HEK293T (cell line): ENCODE results near the gene CDH4.

Experiments used
- ARNT ChIP-seq: fragments of 450-650 bp; IDR thresholded peaks from 2 replicates; pipeline ENCODE4 v1.6.1; 2017; ENCODE audit warnings: mild to moderate bottlenecking
- BHLHE40 ChIP-seq: fragments of 450-650 bp; IDR thresholded peaks from 2 replicates; pipeline ENCODE4 v1.6.1; 2016; ENCODE audit warnings: mild to moderate bottlenecking, moderate library complexity, borderline replicate concordance
- FOXK2 ChIP-seq: fragments of 450-650 bp; IDR thresholded peaks from 2 replicates; pipeline ENCODE4 v1.6.1; 2016; ENCODE audit warnings: mild to moderate bottlenecking
- FOXM1 ChIP-seq: fragments of 450-650 bp; IDR thresholded peaks from 2 replicates; pipeline ENCODE4 v1.6.1; 2017; ENCODE audit warnings: mild to moderate bottlenecking, borderline replicate concordance
- NFRKB ChIP-seq: fragments of 450-650 bp; IDR thresholded peaks from 2 replicates; pipeline ENCODE4 v1.6.1; 2016; ENCODE audit warnings: mild to moderate bottlenecking, moderate library complexity
- SP1 ChIP-seq: fragments of 450-650 bp; IDR thresholded peaks from 2 replicates; pipeline ENCODE4 v1.6.1; 2017
- SUZ12 ChIP-seq: fragments of 450-650 bp; IDR thresholded peaks from 2 replicates; pipeline ENCODE4 v1.6.1; 2016; ENCODE audit warnings: mild to moderate bottlenecking
- TARDBP ChIP-seq: fragments of 450-650 bp; IDR thresholded peaks from 2 replicates; pipeline ENCODE4 v1.6.1; 2016

GRCh38 chr20:61500791-61501321 is 248.8 kb downstream of the CDH4 start:
- TF ChIP-seq NFRKB = no peak
- no peak for TF ChIP-seq FOXM1
- TF ChIP-seq TARDBP = no peak
- TF ChIP-seq SP1 = no peak
- TF ChIP-seq FOXK2 = no peak
- TF ChIP-seq BHLHE40 = no peak
- no peak for TF ChIP-seq SUZ12
- TF ChIP-seq ARNT = no peak
